ENCODE results near the gene NPIPA1.
"Not testable (repeated sequence)": the region's sequence is repeated elsewhere in the genome, so short reads cannot be mapped to it uniquely, and the experiment has no call there.

NPIPA1 gene

GRCh38 chr16:14918504-14918903 is 18.7 kb upstream of the NPIPA1 start:
- not testable (repeated sequence) for H3K9ac ChIP-seq (ENCODE audit: low read length); H3K36me3 ChIP-seq (ENCODE audit: control insufficient read depth, insufficient read depth, low read length); H3K4ac ChIP-seq (ENCODE audit: low read depth, low read length); H3K4me2 ChIP-seq (ENCODE audit: low read length); H2BK120ac ChIP-seq (ENCODE audit: low read depth, low read length); H3K27me3 ChIP-seq (ENCODE audit: insufficient read depth, low read length, poor library complexity); H4K5ac ChIP-seq (ENCODE audit: low read length); H2BK15ac ChIP-seq (replicated peaks; ENCODE audit: low read depth); H3K18ac ChIP-seq (ENCODE audit: low read length); H2AK5ac ChIP-seq (ENCODE audit: low read length); DNase-seq; H3K79me1 ChIP-seq (ENCODE audit: low read length); H3K23ac ChIP-seq (ENCODE audit: low read length); H3K27ac ChIP-seq (ENCODE audit: low read depth, low read length); H4K8ac ChIP-seq (ENCODE audit: low read depth, low read length); H2BK5ac ChIP-seq (ENCODE audit: low read length); H3K79me2 ChIP-seq (ENCODE audit: control insufficient read depth, insufficient read depth, low read length); H3K4me1 ChIP-seq (ENCODE audit: control insufficient read depth, low read depth, low read length); H3K4me3 ChIP-seq (ENCODE audit: low read length); H3K56ac ChIP-seq (ENCODE audit: low read length)
- no CpG with 5 or more reads among the region's 21 CpGs for WGBS (ENCODE audit: extremely low coverage, insufficient coverage, low lambda C conversion rate)

- H3K79me1 ChIP-seq (ENCODE audit: low read length); DNase-seq: not testable (repeated sequence)
Observed at GRCh38 chr16:14919837-14920600, 17.2 kb upstream of the NPIPA1 start.

DNA sequence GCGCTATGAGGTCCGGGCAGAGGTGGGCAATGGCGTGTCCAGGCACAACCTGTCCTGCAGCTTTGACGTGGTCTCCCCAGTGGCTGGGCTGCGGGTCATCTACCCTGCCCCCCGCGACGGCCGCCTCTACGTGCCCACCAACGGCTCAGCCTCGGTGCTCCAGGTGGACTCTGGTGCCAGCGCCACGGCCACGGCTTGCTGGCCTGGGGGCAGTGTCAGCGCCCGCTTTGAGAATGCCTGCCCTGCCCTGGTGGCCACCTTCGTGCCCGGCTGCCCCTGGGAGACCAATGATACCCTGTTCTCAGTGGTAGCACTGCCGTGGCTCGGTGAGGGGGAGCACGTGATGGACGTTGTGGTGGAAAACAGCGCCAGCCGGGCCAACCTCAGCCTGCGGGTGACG is 15.0 kb upstream of the NPIPA1 start:
- not testable (repeated sequence) for H3K4me1 ChIP-seq (ENCODE audit: control insufficient read depth, low read depth, low read length); H2AK5ac ChIP-seq (ENCODE audit: low read length); H3K27me3 ChIP-seq (ENCODE audit: insufficient read depth, low read length, poor library complexity); H3K9ac ChIP-seq (ENCODE audit: low read length); H3K4me3 ChIP-seq (ENCODE audit: low read length); H3K27ac ChIP-seq (ENCODE audit: low read depth, low read length); H3K4me2 ChIP-seq (ENCODE audit: low read length); H3K36me3 ChIP-seq (ENCODE audit: control insufficient read depth, insufficient read depth, low read length); H3K4ac ChIP-seq (ENCODE audit: low read depth, low read length); H3K23ac ChIP-seq (ENCODE audit: low read length); H2BK5ac ChIP-seq (ENCODE audit: low read length); H4K5ac ChIP-seq (ENCODE audit: low read length); H4K8ac ChIP-seq (ENCODE audit: low read depth, low read length); H3K79me2 ChIP-seq (ENCODE audit: control insufficient read depth, insufficient read depth, low read length); H2BK15ac ChIP-seq (replicated peaks; ENCODE audit: low read depth); H3K18ac ChIP-seq (ENCODE audit: low read length); H3K79me1 ChIP-seq (ENCODE audit: low read length); H3K56ac ChIP-seq (ENCODE audit: low read length); DNase-seq; H2BK120ac ChIP-seq (ENCODE audit: low read depth, low read length)
- no CpG with 5 or more reads among the region's 27 CpGs for whole genome bisulfite sequencing (ENCODE audit: extremely low coverage, insufficient coverage, low lambda C conversion rate)

More at GRCh38 chr16:14919837-14920600, 17.2 kb upstream of the NPIPA1 start:
- H3K27me3 ChIP-seq (ENCODE audit: insufficient read depth, low read length, poor library complexity); H4K5ac ChIP-seq (ENCODE audit: low read length); H4K8ac ChIP-seq (ENCODE audit: low read depth, low read length); H3K4me1 ChIP-seq (ENCODE audit: control insufficient read depth, low read depth, low read length); H3K27ac ChIP-seq (ENCODE audit: low read depth, low read length); H2AK5ac ChIP-seq (ENCODE audit: low read length); H3K36me3 ChIP-seq (ENCODE audit: control insufficient read depth, insufficient read depth, low read length); H3K23ac ChIP-seq (ENCODE audit: low read length); H2BK15ac ChIP-seq (replicated peaks; ENCODE audit: low read depth); H3K4me3 ChIP-seq (ENCODE audit: low read length); H3K4ac ChIP-seq (ENCODE audit: low read depth, low read length); H2BK120ac ChIP-seq (ENCODE audit: low read depth, low read length); H3K9ac ChIP-seq (ENCODE audit: low read length); H3K18ac ChIP-seq (ENCODE audit: low read length); H2BK5ac ChIP-seq (ENCODE audit: low read length); H3K4me2 ChIP-seq (ENCODE audit: low read length); H3K79me2 ChIP-seq (ENCODE audit: control insufficient read depth, insufficient read depth, low read length); H3K56ac ChIP-seq (ENCODE audit: low read length): not testable (repeated sequence)
- WGBS (ENCODE audit: extremely low coverage, insufficient coverage, low lambda C conversion rate), result no CpG with 5 or more reads among the region's 41 CpGs

- not testable (repeated sequence) for H2AK5ac ChIP-seq (ENCODE audit: low read length); H3K27ac ChIP-seq (ENCODE audit: low read depth, low read length); H4K8ac ChIP-seq (ENCODE audit: low read depth, low read length); DNase-seq; H3K4me2 ChIP-seq (ENCODE audit: low read length); H3K27me3 ChIP-seq (ENCODE audit: insufficient read depth, low read length, poor library complexity); H2BK15ac ChIP-seq (replicated peaks; ENCODE audit: low read depth); H3K79me2 ChIP-seq (ENCODE audit: control insufficient read depth, insufficient read depth, low read length); H2BK120ac ChIP-seq (ENCODE audit: low read depth, low read length); H3K18ac ChIP-seq (ENCODE audit: low read length); H3K4ac ChIP-seq (ENCODE audit: low read depth, low read length); H3K4me1 ChIP-seq (ENCODE audit: control insufficient read depth, low read depth, low read length); H3K23ac ChIP-seq (ENCODE audit: low read length); H3K79me1 ChIP-seq (ENCODE audit: low read length); H3K36me3 ChIP-seq (ENCODE audit: control insufficient read depth, insufficient read depth, low read length); H2BK5ac ChIP-seq (ENCODE audit: low read length); H3K9ac ChIP-seq (ENCODE audit: low read length); H4K5ac ChIP-seq (ENCODE audit: low read length); H3K4me3 ChIP-seq (ENCODE audit: low read length); H3K56ac ChIP-seq (ENCODE audit: low read length)
- no CpG with 5 or more reads among the region's 16 CpGs for WGBS (ENCODE audit: extremely low coverage, insufficient coverage, low lambda C conversion rate)
Observed at GRCh38 chr16:14922968-14923367, 14.3 kb upstream of the NPIPA1 start.

DNA sequence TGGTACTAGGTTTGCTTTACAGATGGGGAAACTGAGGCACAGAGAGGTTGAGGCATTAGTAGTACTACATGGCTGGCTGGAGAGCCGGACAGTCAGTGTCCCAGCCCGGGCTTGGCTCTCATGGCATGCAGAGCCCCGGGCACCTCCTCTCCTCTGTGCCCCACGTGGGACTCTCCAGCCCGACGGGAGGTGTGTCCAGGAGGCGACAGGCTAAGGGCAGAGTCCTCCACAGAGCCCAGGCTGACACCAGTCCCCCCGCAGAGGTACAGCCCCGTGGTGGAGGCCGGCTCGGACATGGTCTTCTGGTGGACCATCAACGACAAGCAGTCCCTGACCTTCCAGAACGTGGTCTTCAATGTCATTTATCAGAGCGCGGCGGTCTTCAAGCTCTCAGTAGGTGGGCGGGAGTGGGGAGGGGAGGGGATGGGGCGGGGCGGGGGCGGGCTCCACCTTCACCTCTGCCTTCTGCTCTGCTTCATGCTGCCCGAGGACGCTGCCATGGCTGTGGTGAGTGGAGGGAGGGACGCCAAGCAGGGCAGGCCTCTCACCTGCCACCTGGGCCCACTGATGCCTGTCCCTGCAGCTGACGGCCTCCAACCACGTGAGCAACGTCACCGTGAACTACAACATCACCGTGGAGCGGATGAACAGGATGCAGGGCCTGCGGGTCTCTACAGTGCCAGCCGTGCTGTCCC is 13.7 kb upstream of the NPIPA1 start:
- not testable (repeated sequence) for H2BK5ac ChIP-seq (ENCODE audit: low read length); H3K4me3 ChIP-seq (ENCODE audit: low read length); H3K4me1 ChIP-seq (ENCODE audit: control insufficient read depth, low read depth, low read length); H2BK120ac ChIP-seq (ENCODE audit: low read depth, low read length); H2AK5ac ChIP-seq (ENCODE audit: low read length); H4K5ac ChIP-seq (ENCODE audit: low read length); H3K9ac ChIP-seq (ENCODE audit: low read length); H3K27me3 ChIP-seq (ENCODE audit: insufficient read depth, low read length, poor library complexity); H3K23ac ChIP-seq (ENCODE audit: low read length); H3K4ac ChIP-seq (ENCODE audit: low read depth, low read length); H3K79me2 ChIP-seq (ENCODE audit: control insufficient read depth, insufficient read depth, low read length); H2BK15ac ChIP-seq (replicated peaks; ENCODE audit: low read depth); H3K18ac ChIP-seq (ENCODE audit: low read length); H3K27ac ChIP-seq (ENCODE audit: low read depth, low read length); H3K79me1 ChIP-seq (ENCODE audit: low read length); H3K56ac ChIP-seq (ENCODE audit: low read length); H3K36me3 ChIP-seq (ENCODE audit: control insufficient read depth, insufficient read depth, low read length); H4K8ac ChIP-seq (ENCODE audit: low read depth, low read length); H3K4me2 ChIP-seq (ENCODE audit: low read length); DNase-seq
- WGBS (ENCODE audit: extremely low coverage, insufficient coverage, low lambda C conversion rate), result no CpG with 5 or more reads among the region's 31 CpGs

Data from mesendoderm (in vitro differentiated cells).